Measurements from ENCODE around the gene PTPRG. TPM values are rescaled to one million over a fixed set of nuclear protein-coding genes. Genes with fewer than 3 reads are reported as not detected.

PTPRG gene
- total and polyA plus RNA-seq, 10 of the 15 experiments (the other 5 are each of a cell fraction or from before 2014, with no cell fraction given) = 0.29 to 20.7 (median 1.4) TPM

DNA sequence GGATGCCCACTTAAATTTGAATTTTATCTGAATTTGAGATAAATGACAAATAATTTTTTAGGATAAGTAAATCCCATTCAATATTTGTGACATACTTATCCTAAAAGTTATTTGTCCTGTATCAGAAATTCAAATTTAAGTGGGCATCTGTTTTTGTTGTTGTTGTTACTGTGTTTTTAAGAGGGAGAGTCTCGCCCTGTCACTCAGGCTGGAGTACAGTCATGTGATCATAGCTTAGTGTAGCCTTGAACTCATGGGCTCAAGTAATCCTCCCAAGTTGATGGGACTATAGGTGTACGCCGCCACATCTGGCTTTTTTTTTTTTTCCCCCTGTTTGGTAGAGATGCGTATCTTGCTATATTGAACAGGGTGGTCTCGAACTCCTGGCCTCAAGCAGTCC, 283.0 kb downstream of the PTPRG start:
- no peaks in the 10 kb centered on the region; a peak in 1 of 4 replicates for H3K27me3 ChIP-seq (replicated peaks in 1 of 2; ENCODE audit: control insufficient read depth in 2 of 2, insufficient read depth in 2 of 2, low read length in 1 of 2)
- BruUV-seq (replicated peaks) = no TSS peak
- ATAC-seq (no peak), FAIRE-seq (no peak), DNase-seq (ENCODE audit: low read depth, low spot score) (no peak)
- no peak overlapping the region for H2AFZ ChIP-seq (ENCODE audit: control insufficient read depth, low read depth, low read length)
- CTCF ChIA-PET = interaction anchor here (0.9 kb wide), 1 partner anchor 279 kb away, joined by 6 read pairs; no protein-coding TSS in a partner anchor
- RAD21 ChIA-PET (ENCODE audit: unreplicated experiment) = no interaction called here
- intact Hi-C loops (cut with micrococcal nuclease; ENCODE audit: unreplicated experiment) = no loop called here
- TF ChIP-seq, protein P1, sequence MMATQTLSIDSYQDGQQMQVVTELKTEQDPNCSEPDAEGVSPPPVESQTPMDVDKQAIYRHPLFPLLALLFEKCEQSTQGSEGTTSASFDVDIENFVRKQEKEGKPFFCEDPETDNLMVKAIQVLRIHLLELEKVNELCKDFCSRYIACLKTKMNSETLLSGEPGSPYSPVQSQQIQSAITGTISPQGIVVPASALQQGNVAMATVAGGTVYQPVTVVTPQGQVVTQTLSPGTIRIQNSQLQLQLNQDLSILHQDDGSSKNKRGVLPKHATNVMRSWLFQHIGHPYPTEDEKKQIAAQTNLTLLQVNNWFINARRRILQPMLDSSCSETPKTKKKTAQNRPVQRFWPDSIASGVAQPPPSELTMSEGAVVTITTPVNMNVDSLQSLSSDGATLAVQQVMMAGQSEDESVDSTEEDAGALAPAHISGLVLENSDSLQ (IDR thresholded peaks at IDR 0.05) = peak; percentile 56; the same call in 1 of the 2 replicates
- TF ChIP-seq BACH1 (IDR thresholded peaks at IDR 0.05; ENCODE audit: borderline replicate concordance) = no peak
- no peak for TF ChIP-seq CEBPB (IDR thresholded peaks at IDR 0.05; ENCODE audit: borderline replicate concordance in 1 of 2, low read depth in 2 of 2, low read length in 2 of 2)
- TF ChIP-seq, protein P2, sequence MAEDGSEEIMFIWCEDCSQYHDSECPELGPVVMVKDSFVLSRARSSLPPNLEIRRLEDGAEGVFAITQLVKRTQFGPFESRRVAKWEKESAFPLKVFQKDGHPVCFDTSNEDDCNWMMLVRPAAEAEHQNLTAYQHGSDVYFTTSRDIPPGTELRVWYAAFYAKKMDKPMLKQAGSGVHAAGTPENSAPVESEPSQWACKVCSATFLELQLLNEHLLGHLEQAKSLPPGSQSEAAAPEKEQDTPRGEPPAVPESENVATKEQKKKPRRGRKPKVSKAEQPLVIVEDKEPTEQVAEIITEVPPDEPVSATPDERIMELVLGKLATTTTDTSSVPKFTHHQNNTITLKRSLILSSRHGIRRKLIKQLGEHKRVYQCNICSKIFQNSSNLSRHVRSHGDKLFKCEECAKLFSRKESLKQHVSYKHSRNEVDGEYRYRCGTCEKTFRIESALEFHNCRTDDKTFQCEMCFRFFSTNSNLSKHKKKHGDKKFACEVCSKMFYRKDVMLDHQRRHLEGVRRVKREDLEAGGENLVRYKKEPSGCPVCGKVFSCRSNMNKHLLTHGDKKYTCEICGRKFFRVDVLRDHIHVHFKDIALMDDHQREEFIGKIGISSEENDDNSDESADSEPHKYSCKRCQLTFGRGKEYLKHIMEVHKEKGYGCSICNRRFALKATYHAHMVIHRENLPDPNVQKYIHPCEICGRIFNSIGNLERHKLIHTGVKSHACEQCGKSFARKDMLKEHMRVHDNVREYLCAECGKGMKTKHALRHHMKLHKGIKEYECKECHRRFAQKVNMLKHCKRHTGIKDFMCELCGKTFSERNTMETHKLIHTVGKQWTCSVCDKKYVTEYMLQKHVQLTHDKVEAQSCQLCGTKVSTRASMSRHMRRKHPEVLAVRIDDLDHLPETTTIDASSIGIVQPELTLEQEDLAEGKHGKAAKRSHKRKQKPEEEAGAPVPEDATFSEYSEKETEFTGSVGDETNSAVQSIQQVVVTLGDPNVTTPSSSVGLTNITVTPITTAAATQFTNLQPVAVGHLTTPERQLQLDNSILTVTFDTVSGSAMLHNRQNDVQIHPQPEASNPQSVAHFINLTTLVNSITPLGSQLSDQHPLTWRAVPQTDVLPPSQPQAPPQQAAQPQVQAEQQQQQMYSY (CRISPR knock-in tag; IDR thresholded peaks at IDR 0.05) = no peak
- no peaks in the 10 kb centered on the region for H3K9me3 ChIP-seq (replicated peaks; ENCODE audit: control insufficient read depth, insufficient read depth, low read length)
- H3K27ac ChIP-seq (ENCODE audit: control insufficient read depth, insufficient read depth) = no peak overlapping the region
- H3K9ac ChIP-seq (ENCODE audit: control insufficient read depth, insufficient read depth, low read length) = no peak overlapping the region
- SMC1A ChIA-PET (ENCODE audit: uncharacterized antibody, unreplicated experiment) = interaction anchor here (0.6 to 0.9 kb wide), 2 partner anchors 10 to 286 kb away, joined by 3 read pairs; no protein-coding TSS in a partner anchor
- H3K36me3 ChIP-seq (ENCODE audit: control insufficient read depth in 2 of 2, insufficient read depth in 2 of 2, low read length in 1 of 2) = no peaks in the 10 kb centered on the region
- 58% methylated on average over 5 of the region's 5 CpGs for WGBS (ENCODE audit: insufficient coverage, insufficient replicate concordance, low lambda C conversion rate, missing lambda C conversion rate)
- no peak overlapping the region for H3K4me2 ChIP-seq (ENCODE audit: control insufficient read depth, insufficient read depth)
- no peaks in the 10 kb centered on the region for H3K4me1 ChIP-seq (ENCODE audit: control insufficient read depth, insufficient read depth, low read length)
- H4K20me1 ChIP-seq (ENCODE audit: control insufficient read depth, insufficient read depth) = no peaks in the 10 kb centered on the region
- in situ Hi-C loops (cut with MboI) = no loop called here
- H3K4me3 ChIP-seq = no peak overlapping the region
- H3K79me2 ChIP-seq (ENCODE audit: control insufficient read depth, insufficient read depth, low read length) = no peaks in the 10 kb centered on the region
- POLR2A ChIA-PET = interaction anchor here (0.7 to 1.2 kb wide), 2 partner anchors 25 to 278 kb away, joined by 5 read pairs; no protein-coding TSS in a partner anchor
